ENCODE measurements around the gene ANO7.

The ANO7 gene

GRCh38 chr2:241228860-241229516, 40.5 kb downstream of the ANO7 start:
- H3K4me3 ChIP-seq (ENCODE audit: low read depth, low read length): no peak overlapping the region
- no peak for DNase-seq
- no peak for TF ChIP-seq CTCF (IDR thresholded peaks at IDR 0.05; ENCODE audit: low read depth, low read length, missing control alignments)
- H3K27ac ChIP-seq: no peak overlapping the region
- H3K27me3 ChIP-seq (replicated peaks): no peaks in the 10 kb centered on the region
- in situ Hi-C loops (cut with HindIII; ENCODE audit: low pct_ligation_motif_present, low sequenced_read_pairs): no loop called here
- H3K36me3 ChIP-seq (replicated peaks): peaks cover 86% of the 10 kb centered on the region

- Histone ChIP-seq H3K27me3 (replicated peaks) (no peaks in the 10 kb centered on the region), H3K27ac (no peak overlapping the region), H3K4me3 (ENCODE audit: low read depth, low read length) (no peak overlapping the region), H3K36me3 (replicated peaks) (peaks cover 94% of the 10 kb centered on the region)
- in situ Hi-C loops (cut with HindIII; ENCODE audit: low pct_ligation_motif_present, low sequenced_read_pairs): no loop called here
- no peak for DNase-seq
- no peak for TF ChIP-seq CTCF (IDR thresholded peaks at IDR 0.05; ENCODE audit: low read depth, low read length, missing control alignments)
Measured at GRCh38 chr2:241229563-241230401, 41.3 kb downstream of the ANO7 start.

DNA sequence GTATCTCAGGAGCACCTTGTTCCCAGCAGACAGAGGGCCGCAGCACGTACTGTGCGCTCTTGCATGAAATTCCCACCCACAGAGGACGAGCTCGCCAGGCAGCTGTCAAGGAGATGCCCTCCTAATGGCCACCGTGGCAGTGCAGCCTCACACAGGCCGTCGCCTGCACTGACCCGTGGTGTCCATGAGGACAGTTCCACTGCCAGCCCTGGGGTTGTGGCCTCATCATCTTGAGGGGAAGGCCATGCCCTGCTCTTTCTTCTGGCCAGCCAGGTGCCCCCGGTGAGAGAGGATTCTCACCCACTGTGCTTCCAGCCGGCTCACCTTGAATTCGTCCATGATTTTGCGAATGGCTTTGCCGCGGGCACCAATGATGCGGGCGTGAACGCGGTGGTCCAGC, 42.0 kb downstream of the ANO7 start:
- Histone ChIP-seq H3K27ac (no peak overlapping the region), H3K27me3 (replicated peaks) (no peaks in the 10 kb centered on the region), H3K36me3 (replicated peaks) (peaks cover 94% of the 10 kb centered on the region), H3K4me3 (ENCODE audit: low read depth, low read length) (no peak overlapping the region)
- no peak for TF ChIP-seq CTCF (IDR thresholded peaks at IDR 0.05; ENCODE audit: low read depth, low read length, missing control alignments)
- DNase-seq: no peak
- in situ Hi-C loops (cut with HindIII; ENCODE audit: low pct_ligation_motif_present, low sequenced_read_pairs): no loop called here

DNA sequence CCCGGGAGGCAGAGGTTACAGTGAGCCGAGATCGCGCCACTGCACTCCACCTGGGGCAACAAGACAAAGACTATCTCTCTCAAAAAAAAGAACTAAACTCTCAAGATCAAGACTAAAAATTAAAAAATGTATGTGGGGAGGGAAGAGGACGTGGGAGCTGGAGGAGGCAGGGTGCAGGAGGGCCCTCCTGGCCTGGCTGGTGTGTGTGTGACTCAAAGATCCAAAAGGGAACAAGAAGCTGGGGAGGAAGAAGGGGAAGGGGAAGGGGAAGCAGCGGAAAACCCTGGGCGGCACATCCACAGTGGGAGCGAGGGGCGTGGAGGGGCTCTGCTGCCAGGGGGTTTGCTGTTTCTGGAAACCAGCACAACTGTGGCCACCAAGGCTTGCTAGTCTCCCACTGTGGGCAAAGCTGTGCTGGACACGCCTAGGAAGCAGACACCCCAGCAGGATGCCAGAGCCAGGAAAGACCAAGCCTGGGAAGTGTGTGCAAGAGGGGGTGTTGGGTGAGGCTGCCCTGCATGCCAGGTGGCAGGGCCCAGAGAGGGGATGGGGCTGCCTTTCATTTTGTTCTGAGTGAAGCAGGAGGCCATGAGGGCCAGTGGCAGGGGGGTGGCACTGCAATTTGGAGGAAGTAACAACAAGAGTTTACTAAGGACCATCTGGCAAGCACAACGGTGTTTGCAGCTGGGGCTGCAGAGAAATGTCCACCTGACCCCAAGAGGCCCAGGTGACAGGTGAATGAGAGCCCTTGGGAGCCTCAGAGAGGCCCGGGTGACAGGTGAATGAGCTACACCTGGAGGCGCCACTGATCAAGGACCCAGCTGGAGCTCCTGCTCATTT, 44.5 kb downstream of the ANO7 start:
- in situ Hi-C loops (cut with HindIII; ENCODE audit: low pct_ligation_motif_present, low sequenced_read_pairs): no loop called here

More for the DNA sequence above, 44.5 kb downstream of the ANO7 start:
- no peak for DNase-seq
- Histone ChIP-seq H3K27ac (no peak overlapping the region), H3K4me3 (ENCODE audit: low read depth, low read length) (no peak overlapping the region), H3K36me3 (replicated peaks) (peaks cover 97% of the 10 kb centered on the region), H3K27me3 (replicated peaks) (no peaks in the 10 kb centered on the region)
- no peak for TF ChIP-seq CTCF (IDR thresholded peaks at IDR 0.05; ENCODE audit: low read depth, low read length, missing control alignments)

Measured in brain microvascular endothelial cell (primary cell).